Activated T-cell treated with anti-CD3 and anti-CD28 coated beads, Interleukin-2, amount 50 U/mL, for 72 hours (primary cell): ENCODE measurements around the gene TSHZ2. TPM values are rescaled to one million over a fixed set of nuclear protein-coding genes. Genes with fewer than 3 reads are reported as not detected.
A peak's percentile ranks its signal among the peaks of the same experiment; 100 is the strongest.
"Not testable (repeated sequence)": the region's sequence is repeated elsewhere in the genome, so short reads cannot be mapped to it uniquely, and the experiment has no call there.

ENCODE experiments used
- ATAC-seq, 2 donors: fragments of 150-1000 bp; cut with Tn5 transposase; replicated peaks in 1 of 2; 2 replicates each; pipeline ENCODE4 v1.10.0; 2021; ENCODE audit warnings: moderate library complexity in 2 of 2, mild to moderate bottlenecking in 1 of 2
- DNase-seq, 2 donors: peaks; one replicate each; pipeline ENCODE4 v3.0.0; 2021 to 2022; ENCODE audit warnings: mixed read lengths in 1 of 2
- H3K27ac Mint-ChIP-seq: one replicate; pipeline ENCODE4 v1.8.0; 2022; ENCODE audit warnings: mild to moderate bottlenecking, moderate library complexity, mixed read lengths
- H3K27me3 Mint-ChIP-seq: one replicate; pipeline ENCODE4 v1.8.0; 2022; ENCODE audit warnings: low read depth, mixed read lengths
- H3K36me3 Mint-ChIP-seq, 2 donors: one replicate each; pipeline ENCODE4 v1.8.0; 2022; ENCODE audit warnings: mixed read lengths in 2 of 2, mild to moderate bottlenecking in 1 of 2; ENCODE audit not compliant: insufficient read depth in 2 of 2
- H3K4me1 Mint-ChIP-seq: one replicate; pipeline ENCODE4 v1.8.0; 2022; ENCODE audit warnings: low read depth, mixed read lengths
- H3K4me3 Mint-ChIP-seq, 2 donors: one replicate each; pipeline ENCODE4 v1.8.0; 2022; ENCODE audit warnings: mild to moderate bottlenecking in 2 of 2, mixed read lengths in 2 of 2, moderate library complexity in 2 of 2
- H3K9me3 Mint-ChIP-seq, 2 donors: one replicate each; pipeline ENCODE4 v1.8.0; 2022; ENCODE audit warnings: mixed read lengths in 2 of 2
- total RNA-seq, 2 donors: library from RNA; stranded (reverse); gene quantifications; one replicate each; pipeline ENCODE4 v1.2.3, GENCODE V29; 2022

Gene TSHZ2
- total RNA-seq, 2 donors from 2014 or later, result 29.3 to 56.7 TPM

DNA sequence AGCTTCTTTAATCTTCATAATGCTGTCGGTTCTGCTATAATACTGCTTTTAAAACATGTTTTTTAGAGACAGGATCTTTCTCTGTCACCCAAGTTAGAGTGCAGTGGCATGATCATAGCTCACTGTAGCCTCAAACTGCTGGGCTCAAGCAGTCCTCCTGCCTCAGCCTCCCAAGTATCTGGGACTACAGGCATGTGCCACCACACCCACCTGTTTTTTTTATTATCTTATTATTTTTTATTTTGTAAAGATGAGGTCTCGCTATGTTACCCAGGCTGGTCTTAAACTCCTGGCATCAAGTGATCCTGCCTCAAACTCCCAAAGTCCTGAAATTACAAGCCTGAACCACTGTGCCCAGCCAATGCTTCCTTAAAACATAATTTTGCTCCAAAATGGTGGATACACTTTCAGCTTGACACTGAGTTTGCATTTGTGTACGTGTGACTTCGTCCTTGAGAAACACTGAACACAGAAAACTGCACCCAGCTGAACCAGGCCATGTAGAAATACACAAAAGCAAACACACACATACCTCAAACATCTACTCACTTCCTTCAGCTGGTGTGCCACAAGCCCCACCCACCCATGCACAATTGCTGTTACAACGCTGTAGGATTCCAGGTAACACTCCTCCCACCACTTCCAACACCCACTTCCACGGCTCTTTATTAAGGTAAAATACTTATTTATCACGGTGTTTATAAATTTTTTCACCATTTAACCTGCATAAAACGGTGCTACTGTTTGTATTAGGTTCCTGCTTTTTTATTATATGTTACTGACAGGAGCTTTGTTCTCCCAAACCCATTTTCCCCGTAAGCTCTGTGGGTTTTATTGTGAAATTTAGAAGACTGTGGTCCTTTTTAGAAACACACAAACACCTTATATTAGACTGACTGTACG is 109.1 kb downstream of the TSHZ2 start:
- H3K9me3 Mint-ChIP-seq, result no peaks in the 10 kb centered on the region
- peaks cover 43% of the 10 kb centered on the region for H3K4me1 Mint-ChIP-seq
- no peaks in the 10 kb centered on the region for H3K36me3 Mint-ChIP-seq
- ATAC-seq (peak in 1 of 2 donors; percentile 45), DNase-seq (peak; percentile 12 to 53)
- peak overlapping the region; percentile 86 for H3K27ac Mint-ChIP-seq
- peak overlapping the region; percentile 18 to 61 for H3K4me3 Mint-ChIP-seq
- no peaks in the 10 kb centered on the region for H3K27me3 Mint-ChIP-seq

DNA sequence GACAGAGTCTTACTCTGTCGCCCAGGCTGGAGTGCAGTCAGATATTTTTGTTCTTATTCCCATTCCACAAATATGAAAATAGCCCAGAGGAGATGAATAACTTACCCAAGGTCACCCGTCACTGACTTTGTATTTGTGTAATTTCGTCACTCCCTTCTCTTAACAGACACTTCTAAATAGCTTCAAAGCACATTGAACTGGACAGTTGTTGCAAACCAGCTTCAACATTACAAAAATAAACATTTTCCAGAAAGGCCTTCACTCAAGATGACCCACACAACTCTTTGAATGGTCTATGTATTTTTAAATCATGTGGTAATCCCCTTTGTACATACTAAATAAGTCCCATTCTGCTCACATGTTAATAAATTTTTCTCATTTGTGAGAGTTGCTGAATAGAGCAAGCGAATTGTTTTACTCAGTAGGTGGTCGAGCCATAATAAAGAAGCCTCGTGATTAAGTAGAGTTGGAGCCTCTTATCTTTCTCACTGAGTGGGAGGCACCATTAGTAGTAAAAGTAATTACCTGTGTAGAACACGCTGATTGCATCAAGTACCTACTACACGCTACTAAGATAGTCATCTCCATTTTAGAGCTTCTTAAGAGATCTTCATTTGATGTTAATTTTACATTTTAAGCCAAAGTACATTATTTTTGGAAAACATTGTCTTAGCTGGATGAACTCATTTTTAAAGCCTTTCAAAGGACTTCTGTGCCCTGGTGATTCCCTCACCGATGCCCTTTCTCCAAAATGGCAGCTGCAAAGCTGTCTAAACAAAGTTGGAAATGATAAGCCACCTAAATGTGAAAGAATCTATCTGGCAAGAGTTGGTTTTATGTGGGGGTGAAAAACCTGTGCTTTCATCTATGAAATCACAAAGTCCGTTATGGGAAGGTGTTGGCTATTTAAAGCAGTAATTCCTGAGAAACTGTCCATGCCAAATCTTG is 110.0 kb downstream of the TSHZ2 start:
- Mint-ChIP-seq H3K36me3 (peaks cover 0 to 1% of the 10 kb centered on the region in 2 donors), H3K9me3 (no peaks in the 10 kb centered on the region), H3K4me3 (peak overlapping the region in 1 of 2 donors; percentile 61), H3K27me3 (no peaks in the 10 kb centered on the region), H3K27ac (peak overlapping the region; percentile 86), H3K4me1 (peaks cover 49% of the 10 kb centered on the region)
- DNase-seq, result no peak
- ATAC-seq, result no peak

DNA sequence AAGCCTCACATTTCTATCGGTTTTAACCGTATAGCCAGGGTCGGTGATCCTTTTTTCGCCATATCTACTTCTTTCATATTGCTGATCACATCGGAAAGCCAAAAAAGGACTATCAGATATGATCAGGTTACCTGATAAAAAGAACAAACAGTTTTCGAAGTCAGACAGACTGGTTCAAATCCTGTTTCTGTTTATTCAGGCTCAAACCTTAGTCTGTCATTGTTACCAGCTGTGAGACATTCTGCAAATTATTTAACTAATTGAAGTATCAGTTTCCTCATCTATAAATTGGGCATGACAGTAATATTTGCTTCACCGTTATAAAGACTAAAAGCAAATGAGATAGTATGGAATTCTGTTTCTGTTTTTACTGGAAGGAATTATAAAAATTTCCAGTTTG is 111.3 kb downstream of the TSHZ2 start:
- H3K36me3 Mint-ChIP-seq, result peaks cover 0 to 3% of the 10 kb centered on the region in 2 donors
- peaks cover 59% of the 10 kb centered on the region for H3K4me1 Mint-ChIP-seq
- no peak overlapping the region for H3K4me3 Mint-ChIP-seq
- ATAC-seq (no peak), DNase-seq (no peak)
- no peaks in the 10 kb centered on the region for H3K27me3 Mint-ChIP-seq
- H3K9me3 Mint-ChIP-seq, result no peaks in the 10 kb centered on the region
- H3K27ac Mint-ChIP-seq, result no peak overlapping the region

DNA sequence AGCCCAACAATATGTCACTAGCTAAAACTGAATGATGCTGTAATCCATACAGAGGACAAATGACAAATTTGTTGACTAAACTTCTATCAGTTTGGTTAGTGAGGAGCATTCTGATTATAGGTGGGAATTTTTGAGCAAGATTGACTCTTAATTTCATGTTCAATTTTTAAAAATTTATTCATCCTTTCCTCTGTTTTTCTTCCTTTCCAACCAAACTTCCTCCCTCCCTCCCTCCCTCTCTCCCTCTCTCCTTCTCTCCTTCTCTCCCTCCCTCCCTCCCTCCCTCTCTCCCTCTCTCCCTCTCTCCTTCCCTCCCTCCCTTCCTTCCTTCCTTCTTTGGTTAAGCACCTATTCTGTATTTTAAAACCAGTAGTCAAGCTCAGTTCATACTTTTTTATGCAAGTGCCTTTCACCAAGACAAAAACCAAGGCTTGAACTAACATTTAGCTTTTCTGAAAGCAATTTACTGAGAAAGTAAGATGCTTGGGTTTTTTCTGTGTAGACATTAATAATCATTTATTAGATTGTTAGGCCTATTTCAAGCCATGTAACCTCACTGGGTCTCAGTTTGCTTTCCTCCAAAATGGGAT is 112.3 kb downstream of the TSHZ2 start:
- H3K4me3 Mint-ChIP-seq, result no peak overlapping the region
- ATAC-seq, result no peak
- H3K4me1 Mint-ChIP-seq, result peaks cover 59% of the 10 kb centered on the region
- peak overlapping the region; percentile 85 for H3K27ac Mint-ChIP-seq
- peaks cover 3% of the 10 kb centered on the region for H3K27me3 Mint-ChIP-seq
- H3K9me3 Mint-ChIP-seq, result no peaks in the 10 kb centered on the region
- peaks cover 0 to 3% of the 10 kb centered on the region in 2 donors for H3K36me3 Mint-ChIP-seq
- DNase-seq, result no peak

DNA sequence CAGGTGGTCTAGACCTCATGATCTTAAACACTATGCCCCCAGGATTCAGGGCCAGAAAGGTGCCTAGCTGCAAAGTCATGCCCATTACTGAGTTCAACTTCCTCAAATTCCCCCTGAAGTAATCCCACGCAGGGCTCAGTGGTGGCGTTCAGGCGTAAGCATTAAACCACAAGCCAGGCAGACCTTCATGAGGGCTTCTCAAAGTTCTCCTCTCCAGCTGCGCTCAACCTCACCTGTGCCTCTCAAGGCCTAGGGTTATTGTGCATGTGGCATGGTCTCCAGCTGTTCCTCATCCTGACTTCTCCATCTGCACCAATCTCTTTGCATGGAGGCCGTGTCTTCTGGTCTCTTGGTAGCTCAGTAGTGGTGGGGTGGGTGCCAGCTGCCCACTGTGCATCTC is 113.6 kb downstream of the TSHZ2 start:
- no peak for DNase-seq
- H3K27me3 Mint-ChIP-seq, result peaks cover 5% of the 10 kb centered on the region
- no peaks in the 10 kb centered on the region for H3K9me3 Mint-ChIP-seq
- no peak overlapping the region for H3K27ac Mint-ChIP-seq
- peak overlapping the region in 1 of 2 donors; percentile 13 for H3K4me3 Mint-ChIP-seq
- ATAC-seq, result peak in 1 of 2 donors; percentile 19
- H3K36me3 Mint-ChIP-seq, result peaks cover 0 to 3% of the 10 kb centered on the region in 2 donors
- peaks cover 53% of the 10 kb centered on the region for H3K4me1 Mint-ChIP-seq

DNA sequence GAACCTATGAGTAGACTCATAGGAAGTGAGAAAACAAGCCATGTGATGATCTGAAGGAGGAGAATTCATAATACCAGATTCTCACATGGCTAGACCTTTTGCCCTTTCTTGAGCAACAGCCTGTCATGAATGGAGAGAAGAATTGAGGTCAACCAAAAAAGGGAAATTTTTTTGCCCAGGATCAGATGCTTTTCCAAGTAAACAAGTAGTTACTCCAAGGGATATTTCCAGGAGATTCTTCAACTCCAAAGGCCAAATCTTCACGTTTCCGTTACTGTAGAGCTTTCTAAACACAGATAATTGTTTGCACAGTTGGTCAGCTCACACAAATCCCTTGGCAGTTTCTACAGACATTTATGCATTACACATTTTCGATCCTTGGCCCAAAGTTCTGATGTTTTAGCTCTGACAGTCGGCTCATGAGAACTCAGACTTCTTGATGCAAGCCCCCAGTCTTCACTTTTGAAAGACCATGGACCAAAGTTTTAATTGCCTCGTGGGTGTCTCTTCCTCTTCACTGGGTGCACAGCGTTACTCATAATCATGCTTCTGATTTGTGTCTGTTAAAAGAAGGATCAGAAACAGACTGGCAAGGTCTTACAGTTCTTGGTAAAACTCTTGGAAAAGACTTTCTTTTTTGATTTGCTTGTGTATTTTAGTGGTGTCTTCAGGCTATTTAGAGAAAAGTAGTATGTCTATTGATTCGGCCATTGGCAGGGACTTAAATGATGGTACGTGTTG is 115.0 kb downstream of the TSHZ2 start:
- H3K4me1 Mint-ChIP-seq, result peaks cover 39% of the 10 kb centered on the region
- H3K9me3 Mint-ChIP-seq, result no peaks in the 10 kb centered on the region
- H3K36me3 Mint-ChIP-seq, result peaks cover 0 to 3% of the 10 kb centered on the region in 2 donors
- peak overlapping the region; percentile 81 for H3K27ac Mint-ChIP-seq
- peak overlapping the region in 1 of 2 donors; percentile 10 for H3K4me3 Mint-ChIP-seq
- no peak for DNase-seq
- H3K27me3 Mint-ChIP-seq, result peaks cover 5% of the 10 kb centered on the region
- no peak for ATAC-seq

DNA sequence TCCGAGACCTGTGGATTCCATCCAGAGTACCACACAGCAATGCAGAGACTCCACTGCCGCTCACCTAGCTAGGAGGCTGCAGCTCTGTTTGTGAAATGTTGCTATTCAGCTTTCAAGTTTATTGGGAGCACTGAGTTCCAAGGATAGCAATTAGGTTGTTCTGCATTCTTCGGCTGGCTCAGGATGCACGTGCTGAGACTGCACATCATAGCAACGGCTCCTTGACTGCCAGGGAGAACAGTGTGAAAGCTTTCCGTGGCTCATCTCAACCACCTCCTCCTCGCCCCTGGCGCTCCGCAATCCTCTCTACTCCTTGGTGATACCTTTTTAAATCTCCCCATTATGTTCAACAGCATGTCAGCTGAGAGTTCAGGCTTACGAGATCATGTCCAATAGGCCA is 116.6 kb downstream of the TSHZ2 start:
- Mint-ChIP-seq H3K4me3 (no peak overlapping the region), H3K36me3 (peaks cover 0 to 3% of the 10 kb centered on the region in 2 donors), H3K4me1 (peaks cover 33% of the 10 kb centered on the region), H3K27me3 (peaks cover 5% of the 10 kb centered on the region), H3K9me3 (no peaks in the 10 kb centered on the region), H3K27ac (no peak overlapping the region)
- no peak for DNase-seq
- no peak for ATAC-seq

DNA sequence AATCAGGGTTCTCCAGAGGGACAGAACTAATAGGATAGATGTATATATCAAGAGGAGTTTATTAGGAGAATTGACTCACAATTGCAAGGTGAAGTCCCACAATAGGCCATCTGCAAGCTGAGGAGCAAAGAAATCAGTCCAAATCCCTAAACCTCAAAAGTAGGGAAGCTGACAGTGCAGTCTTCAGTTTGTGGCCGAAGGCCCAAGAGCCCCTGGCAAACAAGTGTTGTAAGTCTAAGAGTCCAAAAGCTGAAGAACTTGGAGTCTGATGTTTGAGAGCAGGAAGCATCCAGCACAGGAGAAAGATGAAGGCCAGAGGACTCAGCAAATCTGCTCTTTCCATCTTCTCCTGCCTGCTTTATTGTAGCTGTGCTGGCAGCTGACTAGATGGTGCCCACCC is 117.7 kb downstream of the TSHZ2 start:
- H3K9me3 Mint-ChIP-seq, H3K27ac Mint-ChIP-seq, H3K4me3 Mint-ChIP-seq, H3K36me3 Mint-ChIP-seq, ATAC-seq, H3K27me3 Mint-ChIP-seq, DNase-seq: not testable (repeated sequence)
- H3K4me1 Mint-ChIP-seq, result peaks cover 33% of the 10 kb centered on the region

DNA sequence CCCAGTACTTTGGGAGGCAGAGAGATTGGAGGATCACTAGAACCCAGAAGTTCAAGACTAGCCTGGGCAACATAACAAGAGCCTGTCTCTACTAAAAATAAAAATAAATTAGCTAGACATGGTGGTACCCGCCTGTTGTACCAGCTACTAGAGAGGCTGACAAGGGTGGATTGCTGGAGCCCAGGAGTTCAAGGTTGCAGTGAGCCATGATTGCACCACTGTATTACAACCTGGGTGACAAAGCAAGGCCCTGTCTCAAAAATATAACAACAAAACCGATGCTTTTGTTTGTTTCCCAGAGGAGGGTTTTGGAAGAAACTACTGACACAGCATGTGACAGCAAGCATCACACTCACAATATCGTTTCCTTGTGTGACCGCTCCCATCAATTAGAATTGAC is 119.6 kb downstream of the TSHZ2 start:
- Mint-ChIP-seq H3K4me3 (no peak overlapping the region), H3K36me3 (peaks cover 0 to 3% of the 10 kb centered on the region in 2 donors), H3K27me3 (peaks cover 5% of the 10 kb centered on the region), H3K27ac (no peak overlapping the region), H3K4me1 (peaks cover 18% of the 10 kb centered on the region), H3K9me3 (no peaks in the 10 kb centered on the region)
- DNase-seq (no peak), ATAC-seq (no peak)

DNA sequence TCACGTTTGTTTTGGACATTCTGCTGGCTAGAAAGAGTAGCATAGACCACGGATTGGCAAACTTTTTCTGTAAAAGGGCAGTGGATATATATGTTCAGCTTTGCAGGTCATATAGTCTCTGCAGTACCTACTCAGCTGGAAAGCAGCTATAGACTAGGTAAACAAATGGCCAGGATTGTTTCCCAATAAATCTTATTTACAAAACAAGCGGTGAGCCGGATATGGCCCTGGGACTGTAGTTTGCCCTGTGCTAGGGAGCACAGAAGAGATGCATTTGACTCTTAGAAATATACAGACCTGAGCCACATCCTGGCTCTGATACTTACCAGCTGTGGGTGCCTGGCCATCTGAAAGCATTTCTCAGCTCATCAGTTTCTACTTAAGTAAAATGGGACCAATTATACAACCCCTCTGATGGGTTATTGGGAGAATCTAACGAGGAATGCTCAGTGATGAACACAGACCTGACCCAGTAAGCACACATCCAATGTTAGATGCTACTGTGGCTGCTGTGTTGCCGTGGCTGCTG is 120.7 kb downstream of the TSHZ2 start:
- DNase-seq (no peak), ATAC-seq (no peak)
- Mint-ChIP-seq H3K27ac (no peak overlapping the region), H3K4me1 (peaks cover 9% of the 10 kb centered on the region), H3K4me3 (no peak overlapping the region), H3K36me3 (no peaks in the 10 kb centered on the region), H3K27me3 (peaks cover 5% of the 10 kb centered on the region), H3K9me3 (no peaks in the 10 kb centered on the region)

DNA sequence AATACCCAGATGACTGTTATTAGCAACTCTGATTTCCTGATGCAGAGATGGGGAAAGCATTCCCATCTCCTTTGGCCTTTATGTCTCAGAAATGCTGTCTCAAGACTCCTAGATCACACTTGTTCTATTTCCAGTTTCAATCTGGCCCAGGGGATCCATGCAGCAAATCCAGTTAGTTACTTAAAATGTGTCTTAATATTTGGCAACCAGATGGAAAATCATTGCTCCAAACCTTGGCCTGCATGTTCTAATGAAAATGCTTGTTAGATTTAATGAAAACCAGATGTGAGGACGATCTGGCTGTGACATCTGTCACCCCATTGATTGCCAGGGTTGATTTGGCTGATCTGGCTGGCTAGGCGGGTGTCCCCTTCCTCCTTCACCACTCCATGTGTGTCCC is 125.2 kb downstream of the TSHZ2 start:
- H3K27me3 Mint-ChIP-seq, result no peaks in the 10 kb centered on the region
- H3K4me1 Mint-ChIP-seq, result no peaks in the 10 kb centered on the region
- ATAC-seq, result no peak
- H3K9me3 Mint-ChIP-seq, result peaks cover 0 to 4% of the 10 kb centered on the region in 2 donors
- H3K36me3 Mint-ChIP-seq, result peaks cover 2 to 4% of the 10 kb centered on the region in 2 donors
- DNase-seq, result no peak
- H3K4me3 Mint-ChIP-seq, result no peak overlapping the region
- no peak overlapping the region for H3K27ac Mint-ChIP-seq

DNA sequence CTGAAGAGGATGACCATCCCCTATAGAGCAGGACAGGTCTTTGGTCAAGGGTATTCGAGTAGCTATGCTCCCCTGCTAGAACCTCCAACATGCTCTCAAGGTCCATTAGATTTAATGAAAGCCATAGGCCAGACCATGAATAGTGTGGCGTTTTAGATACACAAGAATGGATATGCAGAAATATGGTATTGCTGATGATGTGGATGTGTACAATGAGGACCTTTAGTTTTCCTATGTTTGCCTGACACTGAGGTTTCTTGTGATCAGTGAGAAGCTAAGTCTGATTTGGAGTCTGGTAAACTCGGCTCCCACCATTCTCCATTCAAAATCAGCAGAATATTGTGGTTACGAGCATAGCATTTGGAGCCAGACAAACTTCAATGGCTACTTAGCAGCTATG is 125.6 kb downstream of the TSHZ2 start:
- H3K27ac Mint-ChIP-seq, result no peak overlapping the region
- H3K4me1 Mint-ChIP-seq, result no peaks in the 10 kb centered on the region
- peaks cover 2 to 4% of the 10 kb centered on the region in 2 donors for H3K36me3 Mint-ChIP-seq
- H3K27me3 Mint-ChIP-seq, result no peaks in the 10 kb centered on the region
- DNase-seq, result no peak
- peaks cover 0 to 4% of the 10 kb centered on the region in 2 donors for H3K9me3 Mint-ChIP-seq
- no peak overlapping the region for H3K4me3 Mint-ChIP-seq
- no peak for ATAC-seq
